ENCODE results near the gene TRIM25. TPM values are rescaled to one million over a fixed set of nuclear protein-coding genes. Genes with fewer than 3 reads are reported as not detected.

Gene TRIM25
- total RNA-seq, 2 donors from 2014 or later: 18.8 to 21.3 TPM

GRCh38 chr17:56934280-56934679 lies 20.4 kb upstream of the TRIM25 start:
- WGBS, 2 experiments (ENCODE audit: insufficient coverage in 1 of 2, insufficient read length in 1 of 2): 95 to 100% methylated on average over 1 to 4 of the region's 4 CpGs
- H3K9me3 ChIP-seq (ENCODE audit: control insufficient read depth, low read length): peaks cover 44% of the 10 kb centered on the region
- H3K27ac ChIP-seq (ENCODE audit: low read depth, low read length): no peak overlapping the region
- H3K27me3 ChIP-seq (ENCODE audit: control insufficient read depth, insufficient read depth, low read length, poor library complexity, severe bottlenecking): no peaks in the 10 kb centered on the region
- TF ChIP-seq CTCF (conservative IDR thresholded peaks at IDR 0.05): no peak
- Mint-ChIP-seq H3K4me3 (no peak overlapping the region), H3K4me1 (no peaks in the 10 kb centered on the region), H3K27ac (no peak overlapping the region), H3K27me3 (ENCODE audit: insufficient read depth) (no peaks in the 10 kb centered on the region), H3K36me3 (ENCODE audit: low read depth) (peaks cover 64% of the 10 kb centered on the region), H3K9me3 (peaks cover 45% of the 10 kb centered on the region)
- no peak overlapping the region for H3K9ac ChIP-seq (ENCODE audit: extremely low read depth, low read length, poor library complexity, severe bottlenecking)
- H3K4me1 ChIP-seq (ENCODE audit: control insufficient read depth, insufficient read depth, low read length): no peaks in the 10 kb centered on the region
- DNase-seq: no peak
- H3K36me3 ChIP-seq (ENCODE audit: control insufficient read depth, insufficient read depth, low read length): peaks cover 51% of the 10 kb centered on the region
- no peak overlapping the region for H3K4me3 ChIP-seq (ENCODE audit: low read length)

- H3K4me3 ChIP-seq (ENCODE audit: low read length): no peak overlapping the region
- WGBS, 2 experiments (ENCODE audit: insufficient coverage in 1 of 2, insufficient read length in 1 of 2): 92 to 100% methylated on average over 1 of the region's 1 CpG
- H3K4me1 ChIP-seq (ENCODE audit: control insufficient read depth, insufficient read depth, low read length): no peaks in the 10 kb centered on the region
- no peak overlapping the region for H3K27ac ChIP-seq (ENCODE audit: low read depth, low read length)
- H3K27me3 Mint-ChIP-seq (ENCODE audit: insufficient read depth): no peaks in the 10 kb centered on the region
- no peak overlapping the region for H3K27ac Mint-ChIP-seq
- no peak overlapping the region for H3K4me3 Mint-ChIP-seq
- no peaks in the 10 kb centered on the region for H3K4me1 Mint-ChIP-seq
- H3K9me3 Mint-ChIP-seq: peaks cover 50% of the 10 kb centered on the region
- peaks cover 48% of the 10 kb centered on the region for H3K9me3 ChIP-seq (ENCODE audit: control insufficient read depth, low read length)
- DNase-seq: no peak
- no peak overlapping the region for H3K9ac ChIP-seq (ENCODE audit: extremely low read depth, low read length, poor library complexity, severe bottlenecking)
- no peaks in the 10 kb centered on the region for H3K27me3 ChIP-seq (ENCODE audit: control insufficient read depth, insufficient read depth, low read length, poor library complexity, severe bottlenecking)
- H3K36me3 ChIP-seq (ENCODE audit: control insufficient read depth, insufficient read depth, low read length): peaks cover 48% of the 10 kb centered on the region
- TF ChIP-seq CTCF (conservative IDR thresholded peaks at IDR 0.05): no peak
- H3K36me3 Mint-ChIP-seq (ENCODE audit: low read depth): peaks cover 62% of the 10 kb centered on the region
These were observed 20.0 kb upstream of the TRIM25 start for GRCh38 chr17:56933868-56934267.

- peaks cover 55% of the 10 kb centered on the region for H3K9me3 Mint-ChIP-seq
- 93 to 95% methylated on average over 5 to 8 of the region's 8 CpGs for WGBS, 2 experiments (ENCODE audit: insufficient coverage in 1 of 2, insufficient read length in 1 of 2)
These were observed 19.4 kb upstream of the TRIM25 start for GRCh38 chr17:56933151-56933745.

More at GRCh38 chr17:56933151-56933745, 19.4 kb upstream of the TRIM25 start:
- peaks cover 42% of the 10 kb centered on the region for H3K36me3 ChIP-seq (ENCODE audit: control insufficient read depth, insufficient read depth, low read length)
- peaks cover 54% of the 10 kb centered on the region for H3K9me3 ChIP-seq (ENCODE audit: control insufficient read depth, low read length)
- no peak overlapping the region for H3K27ac ChIP-seq (ENCODE audit: low read depth, low read length)
- no peaks in the 10 kb centered on the region for H3K4me1 ChIP-seq (ENCODE audit: control insufficient read depth, insufficient read depth, low read length)
- Mint-ChIP-seq H3K36me3 (ENCODE audit: low read depth) (peaks cover 55% of the 10 kb centered on the region), H3K27ac (no peak overlapping the region), H3K27me3 (ENCODE audit: insufficient read depth) (no peaks in the 10 kb centered on the region), H3K4me1 (no peaks in the 10 kb centered on the region), H3K4me3 (no peak overlapping the region)
- H3K9ac ChIP-seq (ENCODE audit: extremely low read depth, low read length, poor library complexity, severe bottlenecking): no peak overlapping the region
- TF ChIP-seq CTCF (conservative IDR thresholded peaks at IDR 0.05): no peak
- no peaks in the 10 kb centered on the region for H3K27me3 ChIP-seq (ENCODE audit: control insufficient read depth, insufficient read depth, low read length, poor library complexity, severe bottlenecking)
- DNase-seq: no peak
- no peak overlapping the region for H3K4me3 ChIP-seq (ENCODE audit: low read length)

Data from endodermal cell (in vitro differentiated cells).